HCT116 (cell line): ENCODE data around the gene KCNJ4. TPM values are rescaled to one million over a fixed set of nuclear protein-coding genes. Genes with fewer than 3 reads are reported as not detected.

Experiments used
- ATAC-seq: fragments of 200-7000 bp; cut with Tn5 transposase; 2 replicates; pipeline ENCODE4 v1.9.1; 2020; ENCODE audit warnings: mild to moderate bottlenecking, moderate library complexity
- BruUV-seq: library from RNA; stranded (reverse); fragments of 400-500 nt; replicated peaks from 2 replicates; lab custom pipeline; 2021; lab: Mats Ljungman, UMichigan
- CTCF ChIA-PET: fragments of 300-600 bp; sonication (Branson Sonifier 250); formaldehyde crosslinking; loops from one replicate; lab custom pipeline; 2021; ENCODE audit warnings: antibody characterized with exemption; lab: Charles Lee
- POLR2A ChIA-PET: fragments of 300-600, 350-600 bp; sonication (Branson Sonifier 250); formaldehyde crosslinking; loops from one replicate; lab custom pipeline; 2021; ENCODE audit warnings: antibody characterized with exemption; lab: Charles Lee
- RAD21 ChIA-PET, 2 experiments: fragments of 300-600 bp; sonication (Branson Sonifier 250); formaldehyde crosslinking; loops; one replicate each; lab custom pipeline; 2023; ENCODE audit warnings: low total read pairs in 2 of 2; ENCODE audit not compliant: uncharacterized antibody in 2 of 2, unreplicated experiment in 2 of 2, low non-redundant PET in 1 of 2; lab: Charles Lee
- DNase-seq: peaks from one replicate; pipeline ENCODE4 v3.0.0-alpha.2; 2010; ENCODE audit warnings: low read depth, low spot score
- H2AFZ ChIP-seq: fragments of 200-600 bp; shearing (Covaris generic), sonication (generic); 2 replicates; pipeline ENCODE4 v1.6.1; 2017; ENCODE audit warnings: low read depth, mixed run types, mixed read lengths, antibody characterized with exemption, low read length; ENCODE audit not compliant: poor library complexity, severe bottlenecking
- H3K27ac ChIP-seq: 2 replicates; pipeline ENCODE4 v1.5.1; 2012; ENCODE audit warnings: low read depth, low read length
- H3K27me3 ChIP-seq: fragments of 200-600 bp; sonication (generic); 2 replicates; pipeline ENCODE4 v1.6.1; 2016; ENCODE audit warnings: mixed run types, low read length, mixed read lengths; ENCODE audit not compliant: insufficient read depth
- H3K36me3 ChIP-seq, 2 experiments: fragments of 200-500 bp in 1 of 2; fragments of 200-600 bp in 1 of 2; sonication (Bioruptor generic) in 1 of 2; sonication (generic) in 1 of 2; 2 replicates each; pipeline versions ENCODE4 v1.5.1 to v1.6.1; 2014 to 2016; ENCODE audit warnings: low read length in 2 of 2, inconsistent platforms in 1 of 2, mixed read lengths in 1 of 2, mixed run types in 1 of 2; ENCODE audit not compliant: insufficient read depth in 2 of 2, control insufficient read depth in 1 of 2
- H3K4me1 ChIP-seq, 2 experiments: fragments of 200-600 bp in 1 of 2; sonication (generic) in 1 of 2; 2 replicates each; pipeline versions ENCODE4 v1.5.1 to v1.6.1; 2012 to 2017; ENCODE audit warnings: low read length in 2 of 2, inconsistent platforms in 1 of 2, mild to moderate bottlenecking in 1 of 2, mixed read lengths in 1 of 2, mixed run types in 1 of 2, moderate library complexity in 1 of 2; ENCODE audit not compliant: insufficient read depth in 2 of 2, control insufficient read depth in 1 of 2
- H3K4me2 ChIP-seq: fragments of 200-600 bp; sonication (generic); 2 replicates; pipeline ENCODE4 v1.6.1; 2017; ENCODE audit warnings: mixed run types, low read length, mixed read lengths
- H3K4me3 ChIP-seq, 2 experiments: fragments of 200-600 bp in 1 of 2; sonication (generic) in 1 of 2; replicated peaks in 1 of 2; 2 replicates each; pipeline ENCODE4 v1.5.1; 2011 to 2016; ENCODE audit warnings: low read length in 2 of 2, control low read depth in 1 of 2, low read depth in 1 of 2, mild to moderate bottlenecking in 1 of 2, mixed read lengths in 1 of 2, mixed run types in 1 of 2
- H3K79me2 ChIP-seq: fragments of 200-600 bp; sonication (generic); 2 replicates; pipeline ENCODE4 v1.6.1; 2017; ENCODE audit warnings: mild to moderate bottlenecking, mixed run types, low read length, moderate library complexity, mixed read lengths; ENCODE audit not compliant: insufficient read depth
- H3K9ac ChIP-seq: fragments of 200-600 bp; sonication (generic); 2 replicates; pipeline ENCODE4 v1.6.1; 2016; ENCODE audit warnings: low read length, mixed read lengths
- H3K9me2 ChIP-seq: fragments of 200-600 bp; sonication (generic), shearing (Covaris generic); 2 replicates; pipeline ENCODE4 v1.6.1; 2017; ENCODE audit warnings: mixed run types, mild to moderate bottlenecking, moderate library complexity; ENCODE audit not compliant: insufficient read depth
- H3K9me3 ChIP-seq, 2 experiments: fragments of 200-500 bp in 1 of 2; fragments of 200-600 bp in 1 of 2; sonication (Bioruptor generic) in 1 of 2; sonication (generic) in 1 of 2; 2 replicates each; pipeline ENCODE4 v1.6.1; 2014 to 2017; ENCODE audit warnings: low read length in 2 of 2, mixed read lengths in 2 of 2, inconsistent platforms in 1 of 2, low read depth in 1 of 2, mild to moderate bottlenecking in 1 of 2, mixed run types in 1 of 2, moderate library complexity in 1 of 2; ENCODE audit not compliant: control insufficient read depth in 1 of 2, insufficient read depth in 1 of 2
- H4K20me1 ChIP-seq: fragments of 200-600 bp; sonication (generic), shearing (Covaris generic); 2 replicates; pipeline ENCODE4 v1.6.1; 2017; ENCODE audit warnings: mixed run types, mild to moderate bottlenecking, moderate library complexity; ENCODE audit not compliant: insufficient read depth
- CEBPB ChIP-seq: IDR thresholded peaks from 2 replicates; pipeline ENCODE4 v1.6.1; 2012; ENCODE audit warnings: low read depth
- EGR1 ChIP-seq: IDR thresholded peaks from 2 replicates; pipeline ENCODE4 v1.6.1; 2012; ENCODE audit warnings: low read depth
- ELF1 ChIP-seq: IDR thresholded peaks from 2 replicates; pipeline ENCODE4 v1.6.1; 2012; ENCODE audit warnings: low read depth, borderline replicate concordance
- EZH2 ChIP-seq: fragments of 200-600 bp; sonication (generic); IDR thresholded peaks from 2 replicates; pipeline ENCODE4 v1.6.1; 2017; ENCODE audit warnings: antibody characterized with exemption, mixed run types
- EZH2phosphoT487 ChIP-seq: fragments of 200-600 bp; IDR thresholded peaks from 2 replicates; pipeline ENCODE4 v1.6.1; 2018; ENCODE audit warnings: antibody characterized with exemption, borderline replicate concordance
- POLR2AphosphoS5 ChIP-seq: IDR thresholded peaks from 2 replicates; pipeline ENCODE4 v1.6.1; 2011; ENCODE audit warnings: mild to moderate bottlenecking, low read depth, low read length, moderate library complexity
- RAD21 ChIP-seq: IDR thresholded peaks from 2 replicates; pipeline ENCODE4 v1.6.1; 2012; ENCODE audit warnings: low read depth, mild to moderate bottlenecking
- REST ChIP-seq: IDR thresholded peaks from 2 replicates; pipeline ENCODE4 v1.6.1; 2012; ENCODE audit warnings: low read depth
- SIN3A ChIP-seq: IDR thresholded peaks from 2 replicates; pipeline ENCODE4 v1.6.1; 2012; ENCODE audit warnings: low read depth
- SP1 ChIP-seq: IDR thresholded peaks from 2 replicates; pipeline ENCODE4 v1.6.1; 2012; ENCODE audit warnings: low read depth
- SRF ChIP-seq: IDR thresholded peaks from 2 replicates; pipeline ENCODE4 v1.6.1; 2012; ENCODE audit warnings: low read depth
- TCF7L2 ChIP-seq: IDR thresholded peaks from 2 replicates; pipeline ENCODE4 v1.7.0; 2011; ENCODE audit warnings: borderline replicate concordance, inconsistent platforms; ENCODE audit not compliant: insufficient read depth, insufficient read length; ENCODE audit errors: extremely low read depth
- YY1 ChIP-seq: IDR thresholded peaks from 2 replicates; pipeline ENCODE4 v1.6.1; 2011; ENCODE audit warnings: low read length, low read depth, moderate library complexity, mild to moderate bottlenecking; ENCODE audit not compliant: insufficient replicate concordance; ENCODE audit errors: extremely low read depth
- ZFX ChIP-seq: fragments of 450-650 bp; IDR thresholded peaks from 2 replicates; pipeline ENCODE4 v1.6.1; 2017
- ZNF274 ChIP-seq: fragments of 200-500 bp; sonication (Bioruptor generic); IDR thresholded peaks from 2 replicates; pipeline ENCODE4 v1.6.1; 2014; ENCODE audit warnings: mild to moderate bottlenecking, low read depth, low read length, inconsistent platforms
- intact Hi-C: fragments of 100-400 bp; cut with micrococcal nuclease; formaldehyde crosslinking; loops from 2 replicates; pipeline ENCODE4 v1.10.0; 2022
- total RNA-seq: library from RNA; stranded (reverse); gene quantifications from one replicate; pipeline ENCODE4 v1.2.1, GENCODE V29; 2021; ENCODE audit not compliant: unreplicated experiment
- TF ChIP-seq, protein P1 (sequence below): IDR thresholded peaks from 2 replicates; pipeline ENCODE4 v1.6.1; 2011; ENCODE audit warnings: mild to moderate bottlenecking, low read length, moderate library complexity; ENCODE audit not compliant: insufficient replicate concordance; ENCODE audit errors: extremely low read depth
- TF ChIP-seq, protein P2 (sequence below), 3 experiments: fragments of 200-600 bp in 1 of 3; sonication (generic) in 1 of 3; IDR thresholded peaks in 2 of 3; conservative IDR thresholded peaks in 1 of 3; 2 replicates each; pipeline ENCODE4 v1.5.1; 2012 to 2017; ENCODE audit warnings: low read depth in 2 of 3, low read length in 2 of 3, antibody characterized with exemption in 1 of 3, borderline replicate concordance in 1 of 3, control low read depth in 1 of 3, mild to moderate bottlenecking in 1 of 3, mixed read lengths in 1 of 3, mixed run types in 1 of 3, moderate library complexity in 1 of 3; ENCODE audit not compliant: insufficient read depth in 1 of 3
- TF ChIP-seq, protein P3 (sequence below): IDR thresholded peaks from 2 replicates; pipeline ENCODE4 v1.6.1; 2012
- TF ChIP-seq, protein P4 (sequence below): IDR thresholded peaks from 2 replicates; pipeline ENCODE4 v1.6.1; 2012

KCNJ4 gene
- total RNA-seq, 1 experiment from 2014 or later = not detected

DNA sequence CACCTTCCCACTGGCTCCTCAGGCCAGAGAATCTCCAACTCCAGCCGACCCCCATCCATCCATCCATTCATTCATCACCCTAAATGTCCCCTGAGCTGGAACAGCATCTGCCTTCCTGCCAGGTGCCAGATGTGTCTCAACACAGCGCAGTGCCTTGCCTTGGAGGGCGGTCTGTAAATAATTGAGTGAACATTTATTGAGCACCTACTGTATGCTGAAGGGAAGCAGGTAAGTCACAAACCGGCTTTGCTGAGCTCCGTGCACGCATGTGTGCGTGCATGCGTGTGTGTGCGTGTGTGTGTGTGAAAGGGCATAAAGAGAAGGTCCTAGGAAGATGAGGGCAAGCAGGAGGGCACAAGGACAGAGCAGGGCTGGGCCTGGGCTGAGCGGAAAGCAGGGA, 10.2 kb downstream of the KCNJ4 start:
- Histone ChIP-seq H3K27me3 (no peaks in the 10 kb centered on the region), H3K4me3 (no peak overlapping the region), H3K9ac (no peak overlapping the region), H3K79me2 (no peaks in the 10 kb centered on the region), H3K4me1 (no peaks in the 10 kb centered on the region), H3K36me3 (no peaks in the 10 kb centered on the region), H3K4me2 (no peak overlapping the region), H3K9me3 (no peaks in the 10 kb centered on the region), H4K20me1 (no peaks in the 10 kb centered on the region), H2AFZ (no peak overlapping the region), H3K9me2 (no peaks in the 10 kb centered on the region), H3K27ac (no peak overlapping the region)
- no TSS peak for BruUV-seq
- RAD21 ChIA-PET = no interaction called here
- intact Hi-C loops = no loop called here
- ATAC-seq (no peak), DNase-seq (no peak)
- CTCF ChIA-PET = no interaction called here
- TF ChIP-seq RAD21 (no peak), POLR2AphosphoS5 (no peak), REST (no peak), YY1 (no peak), EGR1 (no peak), TCF7L2 (no peak), EZH2phosphoT487 (no peak), ZNF274 (no peak), ZFX (no peak), SP1 (no peak), SRF (no peak), ELF1 (no peak), SIN3A (no peak), CEBPB (no peak), EZH2 (no peak)
- TF ChIP-seq, protein P1, sequence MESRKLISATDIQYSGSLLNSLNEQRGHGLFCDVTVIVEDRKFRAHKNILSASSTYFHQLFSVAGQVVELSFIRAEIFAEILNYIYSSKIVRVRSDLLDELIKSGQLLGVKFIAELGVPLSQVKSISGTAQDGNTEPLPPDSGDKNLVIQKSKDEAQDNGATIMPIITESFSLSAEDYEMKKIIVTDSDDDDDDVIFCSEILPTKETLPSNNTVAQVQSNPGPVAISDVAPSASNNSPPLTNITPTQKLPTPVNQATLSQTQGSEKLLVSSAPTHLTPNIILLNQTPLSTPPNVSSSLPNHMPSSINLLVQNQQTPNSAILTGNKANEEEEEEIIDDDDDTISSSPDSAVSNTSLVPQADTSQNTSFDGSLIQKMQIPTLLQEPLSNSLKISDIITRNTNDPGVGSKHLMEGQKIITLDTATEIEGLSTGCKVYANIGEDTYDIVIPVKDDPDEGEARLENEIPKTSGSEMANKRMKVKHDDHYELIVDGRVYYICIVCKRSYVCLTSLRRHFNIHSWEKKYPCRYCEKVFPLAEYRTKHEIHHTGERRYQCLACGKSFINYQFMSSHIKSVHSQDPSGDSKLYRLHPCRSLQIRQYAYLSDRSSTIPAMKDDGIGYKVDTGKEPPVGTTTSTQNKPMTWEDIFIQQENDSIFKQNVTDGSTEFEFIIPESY = no peak
- TF ChIP-seq, protein P2, sequence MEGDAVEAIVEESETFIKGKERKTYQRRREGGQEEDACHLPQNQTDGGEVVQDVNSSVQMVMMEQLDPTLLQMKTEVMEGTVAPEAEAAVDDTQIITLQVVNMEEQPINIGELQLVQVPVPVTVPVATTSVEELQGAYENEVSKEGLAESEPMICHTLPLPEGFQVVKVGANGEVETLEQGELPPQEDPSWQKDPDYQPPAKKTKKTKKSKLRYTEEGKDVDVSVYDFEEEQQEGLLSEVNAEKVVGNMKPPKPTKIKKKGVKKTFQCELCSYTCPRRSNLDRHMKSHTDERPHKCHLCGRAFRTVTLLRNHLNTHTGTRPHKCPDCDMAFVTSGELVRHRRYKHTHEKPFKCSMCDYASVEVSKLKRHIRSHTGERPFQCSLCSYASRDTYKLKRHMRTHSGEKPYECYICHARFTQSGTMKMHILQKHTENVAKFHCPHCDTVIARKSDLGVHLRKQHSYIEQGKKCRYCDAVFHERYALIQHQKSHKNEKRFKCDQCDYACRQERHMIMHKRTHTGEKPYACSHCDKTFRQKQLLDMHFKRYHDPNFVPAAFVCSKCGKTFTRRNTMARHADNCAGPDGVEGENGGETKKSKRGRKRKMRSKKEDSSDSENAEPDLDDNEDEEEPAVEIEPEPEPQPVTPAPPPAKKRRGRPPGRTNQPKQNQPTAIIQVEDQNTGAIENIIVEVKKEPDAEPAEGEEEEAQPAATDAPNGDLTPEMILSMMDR (IDR thresholded peaks at IDR 0.05 in 2 of 3, conservative IDR thresholded peaks at IDR 0.05 in 1 of 3; ENCODE audit: borderline replicate concordance in 1 of 3, insufficient read depth in 1 of 3, low read depth in 2 of 3, low read length in 2 of 3) = no peak
- TF ChIP-seq, protein P3, sequence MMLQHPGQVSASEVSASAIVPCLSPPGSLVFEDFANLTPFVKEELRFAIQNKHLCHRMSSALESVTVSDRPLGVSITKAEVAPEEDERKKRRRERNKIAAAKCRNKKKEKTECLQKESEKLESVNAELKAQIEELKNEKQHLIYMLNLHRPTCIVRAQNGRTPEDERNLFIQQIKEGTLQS = no peak
- TF ChIP-seq, protein P4, sequence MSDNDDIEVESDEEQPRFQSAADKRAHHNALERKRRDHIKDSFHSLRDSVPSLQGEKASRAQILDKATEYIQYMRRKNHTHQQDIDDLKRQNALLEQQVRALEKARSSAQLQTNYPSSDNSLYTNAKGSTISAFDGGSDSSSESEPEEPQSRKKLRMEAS = no peak
- POLR2A ChIA-PET = no interaction called here
